GM12878 (cell line): Measurements from ENCODE around the gene MAPK13. TPM values are rescaled to one million over a fixed set of nuclear protein-coding genes. Genes with fewer than 3 reads are reported as not detected.

Experiments
- ATAC-seq: fragments of 200-7000 bp; cut with Tn5 transposase; 3 replicates; pipeline ENCODE4 v1.9.1; 2020; ENCODE audit warnings: mild to moderate bottlenecking, moderate library complexity
- BruUV-seq: library from RNA; stranded (reverse); fragments of 400-500 nt; replicated peaks from 2 replicates; lab custom pipeline; 2021; lab: Mats Ljungman, UMichigan
- CTCF ChIA-PET: fragments of 300-600 bp; sonication (Branson Sonifier 250); formaldehyde crosslinking; extraction: SDS; loops from one replicate; lab custom pipeline; 2021; ENCODE audit warnings: inconsistent platforms; lab: Yijun Ruan, JAX
- POLR2A ChIA-PET: fragments of 350-600 bp; formaldehyde crosslinking; extraction: SDS; loops from one replicate; lab custom pipeline; 2021; ENCODE audit warnings: inconsistent platforms; lab: Charles Lee
- RAD21 ChIA-PET: fragments of 300-600 bp; sonication (Branson Sonifier 250); formaldehyde crosslinking; loops from one replicate; lab custom pipeline; 2023; ENCODE audit warnings: antibody characterized with exemption; ENCODE audit not compliant: unreplicated experiment; lab: Charles Lee
- SMC1A ChIA-PET: fragments of 300-600 bp; sonication (Branson Sonifier 250); formaldehyde crosslinking; loops from one replicate; lab custom pipeline; 2023; ENCODE audit not compliant: unreplicated experiment, uncharacterized antibody; lab: Charles Lee
- DNase-seq: peaks from one replicate; pipeline ENCODE4 v3.0.0-alpha.2; 2011; ENCODE audit warnings: low read depth, low spot score
- FAIRE-seq: peaks from 3 replicates; lab custom pipeline; 2011; peaks lifted over from hg19 to GRCh38; lab: Jason Lieb, UNC
- H2AFZ ChIP-seq: 2 replicates; pipeline ENCODE4 v1.6.0; 2011; ENCODE audit warnings: low read depth, low read length, control low read depth; ENCODE audit not compliant: control insufficient read depth
- H3K27ac ChIP-seq: 2 replicates; pipeline ENCODE4 v1.5.1; 2011; ENCODE audit warnings: control low read depth; ENCODE audit not compliant: control insufficient read depth, insufficient read depth
- H3K27me3 ChIP-seq, 2 experiments: replicated peaks in 1 of 2; 2 replicates each; pipeline versions ENCODE4 v1.6.0 to v1.6.1; 2011; ENCODE audit warnings: low read length in 1 of 2; ENCODE audit not compliant: control insufficient read depth in 2 of 2, insufficient read depth in 2 of 2
- H3K36me3 ChIP-seq, 2 experiments: 2 replicates each; pipeline ENCODE4 v1.5.1; 2011; ENCODE audit warnings: low read length in 1 of 2; ENCODE audit not compliant: control insufficient read depth in 2 of 2, insufficient read depth in 2 of 2
- H3K4me1 ChIP-seq: 2 replicates; pipeline ENCODE4 v1.6.1; 2011; ENCODE audit warnings: mild to moderate bottlenecking, low read length, moderate library complexity, mixed read lengths; ENCODE audit not compliant: control insufficient read depth, insufficient read depth
- H3K4me2 ChIP-seq: 2 replicates; pipeline ENCODE4 v1.6.0; 2011; ENCODE audit warnings: control low read depth; ENCODE audit not compliant: control insufficient read depth, insufficient read depth
- H3K4me3 ChIP-seq: fragments of 200-600 bp; sonication (generic); 2 replicates; pipeline ENCODE4 v1.5.1; 2016
- H3K79me2 ChIP-seq: 2 replicates; pipeline ENCODE4 v1.6.0; 2011; ENCODE audit warnings: low read length; ENCODE audit not compliant: control insufficient read depth, insufficient read depth
- H3K9ac ChIP-seq: 2 replicates; pipeline ENCODE4 v1.8.0; 2011; ENCODE audit warnings: low read length, control low read depth, mixed read lengths; ENCODE audit not compliant: control insufficient read depth, insufficient read depth
- H3K9me3 ChIP-seq: replicated peaks from 3 replicates; pipeline ENCODE4 v1.5.1; 2011; ENCODE audit warnings: mild to moderate bottlenecking, low read length; ENCODE audit not compliant: control insufficient read depth, insufficient read depth
- H4K20me1 ChIP-seq: 2 replicates; pipeline ENCODE4 v1.6.0; 2011; ENCODE audit not compliant: control insufficient read depth, insufficient read depth
- ATF3 ChIP-seq: IDR thresholded peaks from 2 replicates; pipeline ENCODE4 v1.6.1; 2011; ENCODE audit warnings: low read depth, mild to moderate bottlenecking, low read length, moderate library complexity, borderline replicate concordance; ENCODE audit errors: extremely low read depth
- ATF7 ChIP-seq: fragments of 450-650 bp; IDR thresholded peaks from 2 replicates; pipeline ENCODE4 v1.6.1; 2016; ENCODE audit warnings: low read depth, mild to moderate bottlenecking
- KDM1A ChIP-seq: fragments of 200-600 bp; sonication (generic); IDR thresholded peaks from 2 replicates; pipeline ENCODE4 v1.6.1; 2016; ENCODE audit warnings: borderline replicate concordance
- NR2F1 ChIP-seq: fragments of 450-650 bp; conservative IDR thresholded peaks from 2 replicates; pipeline ENCODE4 v1.6.1; 2017; ENCODE audit warnings: mild to moderate bottlenecking
- PAX5 ChIP-seq: IDR thresholded peaks from 2 replicates; pipeline ENCODE4 v1.6.1; 2011; ENCODE audit warnings: low read depth, low read length, borderline replicate concordance
- PML ChIP-seq: IDR thresholded peaks from 2 replicates; pipeline ENCODE4 v1.6.1; 2012; ENCODE audit warnings: low read length, inconsistent platforms
- RB1 ChIP-seq: fragments of 450-650 bp; formaldehyde crosslinking; IDR thresholded peaks from 2 replicates; pipeline ENCODE4 v1.6.1; 2017; ENCODE audit warnings: mild to moderate bottlenecking, borderline replicate concordance
- SMAD5 ChIP-seq: IDR thresholded peaks from 2 replicates; pipeline ENCODE4 v1.6.1; 2016; ENCODE audit warnings: antibody characterized with exemption, low read depth
- WGBS: methylation state at CpG from one replicate; pipeline ENCODE4 v1.1.6; 2016; ENCODE audit warnings: low lambda C conversion rate; ENCODE audit not compliant: insufficient replicate concordance, insufficient coverage; ENCODE audit errors: missing lambda C conversion rate; 5-methylcytosine and 5-hydroxymethylcytosine counted together
- in situ Hi-C: fragments of 300-500 bp; cut with MboI; formaldehyde crosslinking; loops from 9 replicates; pipeline ENCODE4 v1.14.3; 2018; ENCODE audit warnings: mixed read lengths
- intact Hi-C: fragments of 100-400 bp; cut with micrococcal nuclease; formaldehyde crosslinking; loops from one replicate; pipeline ENCODE4 v1.14.2; 2022; ENCODE audit not compliant: unreplicated experiment
- polyA plus RNA-seq, 11 experiments: library from polyadenylated mRNA; depleted of rRNA in 4 of 11; unstranded in 6 of 11; stranded (reverse) in 5 of 11; fragments of >200 nt; fragmentation: Nextera tagmentation in 4 of 11; fragmentation: Illumina TruSeq in 1 of 11; extraction: Ambion mirVana in 4 of 11; extraction: Trizol in 1 of 11; gene quantifications; 1 replicate in 1 of 11; 2 replicates in 10 of 11; pipeline versions ENCODE4 v1.2.1 to v1.2.3, GENCODE V29; 2011 to 2016; ENCODE audit warnings: inconsistent platforms in 2 of 11, missing spikeins in 2 of 11, low read depth in 1 of 11
- total RNA-seq, 4 experiments: library from RNA; depleted of rRNA in 3 of 4; stranded (reverse); fragments of >200 nt in 3 of 4; fragmentation: Illumina TruSeq in 1 of 4; extraction: Trizol in 1 of 4; gene quantifications; 2 replicates each; pipeline versions ENCODE4 v1.2.1 to v1.2.3, GENCODE V29; 2013 to 2021
- TF ChIP-seq, protein P1 (sequence below): fragments of 450-650 bp; IDR thresholded peaks from 2 replicates; pipeline ENCODE4 v1.6.1; 2017; ENCODE audit warnings: mild to moderate bottlenecking, moderate library complexity

Gene MAPK13
- total and polyA plus RNA-seq, 10 of the 15 experiments (the other 5 are each of a cell fraction or from before 2014, with no cell fraction given) = 1.8 to 48.0 (median 37.5) TPM

- DNase-seq (no peak), FAIRE-seq (no peak), ATAC-seq (no peak)
- no TSS peak for BruUV-seq
- intact Hi-C loops = loop anchor here (10.0 kb wide), 1 partner anchor 185 kb away; no protein-coding TSS in a partner anchor
- Histone ChIP-seq H3K36me3 (no peaks in the 10 kb centered on the region; a peak in 1 of 4 replicates), H3K9me3 (no peaks in the 10 kb centered on the region), H3K79me2 (no peaks in the 10 kb centered on the region), H3K4me3 (no peak overlapping the region), H3K9ac (no peak overlapping the region), H3K4me2 (no peak overlapping the region), H3K4me1 (peaks cover 37% of the 10 kb centered on the region), H3K27me3 (no peaks in the 10 kb centered on the region), H4K20me1 (no peaks in the 10 kb centered on the region), H3K27ac (peak overlapping the region; percentile 74; the same call in 1 of the 2 replicates), H2AFZ (no peak overlapping the region)
- 61% methylated on average over 6 of the region's 6 CpGs for WGBS
- ChIA-PET CTCF (interaction anchor here (0.5 to 2.6 kb wide), 5 partner anchors 16 to 92 kb away, joined by 3 to 38 read pairs (median 4); partner anchors contain the start of gene MAPK14), POLR2A (interaction anchor here (0.9 to 3.4 kb wide), 4 partner anchors 11 to 92 kb away, joined by 3 to 21 read pairs (median 8); partner anchors contain the start of genes MAPK13 and MAPK14), RAD21 (interaction anchor here (1.0 to 3.1 kb wide), 5 partner anchors 24 to 240 kb away, joined by 3 to 35 read pairs (median 8); partner anchors contain the start of gene MAPK14), SMC1A (interaction anchor here (0.5 to 7.8 kb wide), 7 partner anchors 11 to 239 kb away, joined by 3 to 75 read pairs (median 8); partner anchors contain the start of genes MAPK13 and MAPK14)
- no peak for TF ChIP-seq SMAD5
- in situ Hi-C loops = loop anchor here (5.0 kb wide), 1 partner anchor 237 kb away; no protein-coding TSS in a partner anchor
These were observed 10.3 kb upstream of the MAPK13 start for GRCh38 chr6:36120018-36120417.

- Histone ChIP-seq H3K4me2 (peak overlapping the region; percentile 80), H3K79me2 (no peaks in the 10 kb centered on the region), H3K9me3 (no peaks in the 10 kb centered on the region), H3K27ac (peak overlapping the region; percentile 74), H3K27me3 (no peaks in the 10 kb centered on the region), H3K4me3 (0 out of 2 replicates have a peak overlapping the region, but pooled peaks have one; percentile 6), H4K20me1 (no peaks in the 10 kb centered on the region), H3K36me3 (no peaks in the 10 kb centered on the region; a peak in 1 of 4 replicates), H3K9ac (no peak overlapping the region), H3K4me1 (peaks cover 33% of the 10 kb centered on the region), H2AFZ (peak overlapping the region; percentile 39)
- WGBS = 16% methylated on average over 10 of the region's 10 CpGs
- ChIA-PET SMC1A (interaction anchor here (0.7 to 7.8 kb wide), 14 partner anchors 10 to 239 kb away, joined by 3 to 75 read pairs (median 6); partner anchors contain the start of genes MAPK13 and MAPK14), CTCF (interaction anchor here (0.5 to 7.6 kb wide), 17 partner anchors 9 to 239 kb away, joined by 3 to 82 read pairs (median 5); partner anchors contain the start of genes BRPF3, MAPK13 and MAPK14), RAD21 (interaction anchor here (0.9 to 3.1 kb wide), 11 partner anchors 9 to 239 kb away, joined by 3 to 35 read pairs (median 8); partner anchors contain the start of genes MAPK13 and MAPK14), POLR2A (interaction anchor here (0.8 to 3.4 kb wide), 8 partner anchors 8 to 477 kb away, joined by 3 to 21 read pairs (median 4); partner anchors contain the start of genes MAPK13 and MAPK14)
- ATAC-seq (peak; percentile 59), DNase-seq (no peak), FAIRE-seq (peak; percentile 35)
- in situ Hi-C loops = loop anchor here (5.0 kb wide), 1 partner anchor 237 kb away; no protein-coding TSS in a partner anchor
- BruUV-seq = no TSS peak
- intact Hi-C loops = loop anchor here (10.0 kb wide), 1 partner anchor 184 kb away; no protein-coding TSS in a partner anchor
- no peak for TF ChIP-seq ATF3
- TF ChIP-seq RB1 = no peak
- TF ChIP-seq PML = no peak
- TF ChIP-seq PAX5 = no peak
- TF ChIP-seq KDM1A = no peak
- TF ChIP-seq, protein P1, sequence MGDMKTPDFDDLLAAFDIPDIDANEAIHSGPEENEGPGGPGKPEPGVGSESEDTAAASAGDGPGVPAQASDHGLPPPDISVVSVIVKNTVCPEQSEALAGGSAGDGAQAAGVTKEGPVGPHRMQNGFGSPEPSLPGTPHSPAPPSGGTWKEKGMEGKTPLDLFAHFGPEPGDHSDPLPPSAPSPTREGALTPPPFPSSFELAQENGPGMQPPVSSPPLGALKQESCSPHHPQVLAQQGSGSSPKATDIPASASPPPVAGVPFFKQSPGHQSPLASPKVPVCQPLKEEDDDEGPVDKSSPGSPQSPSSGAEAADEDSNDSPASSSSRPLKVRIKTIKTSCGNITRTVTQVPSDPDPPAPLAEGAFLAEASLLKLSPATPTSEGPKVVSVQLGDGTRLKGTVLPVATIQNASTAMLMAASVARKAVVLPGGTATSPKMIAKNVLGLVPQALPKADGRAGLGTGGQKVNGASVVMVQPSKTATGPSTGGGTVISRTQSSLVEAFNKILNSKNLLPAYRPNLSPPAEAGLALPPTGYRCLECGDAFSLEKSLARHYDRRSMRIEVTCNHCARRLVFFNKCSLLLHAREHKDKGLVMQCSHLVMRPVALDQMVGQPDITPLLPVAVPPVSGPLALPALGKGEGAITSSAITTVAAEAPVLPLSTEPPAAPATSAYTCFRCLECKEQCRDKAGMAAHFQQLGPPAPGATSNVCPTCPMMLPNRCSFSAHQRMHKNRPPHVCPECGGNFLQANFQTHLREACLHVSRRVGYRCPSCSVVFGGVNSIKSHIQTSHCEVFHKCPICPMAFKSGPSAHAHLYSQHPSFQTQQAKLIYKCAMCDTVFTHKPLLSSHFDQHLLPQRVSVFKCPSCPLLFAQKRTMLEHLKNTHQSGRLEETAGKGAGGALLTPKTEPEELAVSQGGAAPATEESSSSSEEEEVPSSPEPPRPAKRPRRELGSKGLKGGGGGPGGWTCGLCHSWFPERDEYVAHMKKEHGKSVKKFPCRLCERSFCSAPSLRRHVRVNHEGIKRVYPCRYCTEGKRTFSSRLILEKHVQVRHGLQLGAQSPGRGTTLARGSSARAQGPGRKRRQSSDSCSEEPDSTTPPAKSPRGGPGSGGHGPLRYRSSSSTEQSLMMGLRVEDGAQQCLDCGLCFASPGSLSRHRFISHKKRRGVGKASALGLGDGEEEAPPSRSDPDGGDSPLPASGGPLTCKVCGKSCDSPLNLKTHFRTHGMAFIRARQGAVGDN = peak; percentile 38; the same call in 1 of the 2 replicates
- no peak for TF ChIP-seq ATF7
- TF ChIP-seq NR2F1 = no peak
These were observed 9.8 kb upstream of the MAPK13 start for GRCh38 chr6:36120539-36120938.
